ENCODE results near the gene SULT1E1.

DNA sequence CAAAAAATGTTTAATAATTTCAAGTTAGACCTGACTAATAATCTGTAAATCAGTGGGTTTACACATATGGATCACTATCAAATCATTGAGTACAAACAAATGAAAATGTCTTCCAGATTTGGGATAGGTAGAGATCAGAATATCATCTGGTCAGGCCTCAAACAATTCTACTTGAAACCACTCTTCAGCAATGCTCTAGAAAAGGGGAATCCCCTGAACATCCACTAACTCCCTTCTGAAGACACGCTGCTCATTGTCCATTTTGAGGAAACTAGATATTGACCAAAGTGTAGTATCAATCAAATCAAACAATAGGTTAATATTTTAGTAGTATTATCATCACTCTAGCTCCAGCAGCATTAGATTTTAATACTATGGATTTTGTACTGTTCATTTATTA, 46.3 kb downstream of the SULT1E1 start:
- TF ChIP-seq CTCF (IDR thresholded peaks at IDR 0.05) = no peak
- no peak for TF ChIP-seq POLR2A (IDR thresholded peaks at IDR 0.05)

Measured in adrenal gland (tissue), 5 donors.